ENCODE results near the gene SPATA1. TPM values are rescaled to one million over a fixed set of nuclear protein-coding genes. Genes with fewer than 3 reads are reported as not detected.
"Not testable (repeated sequence)": the region's sequence is repeated elsewhere in the genome, so short reads cannot be mapped to it uniquely, and the experiment has no call there.

The SPATA1 gene
- 1.6 TPM for total RNA-seq

GRCh38 chr1:84506002-84506728, at the start of gene SPATA1, which contains the start of gene GNG5:
TSS of gene SPATA1 (plus strand) at chr1:84506386. CDS start at chr1:84516360, 9,974 bp downstream.
TSS of gene GNG5 (minus strand) at chr1:84506581. CDS start at chr1:84506091, 490 bp downstream.
- DNase-seq (ENCODE audit: low spot score) (peak; percentile 99), ATAC-seq (peak; percentile 89)

- no peak for DNase-seq (ENCODE audit: low spot score)
- ATAC-seq: no peak
Measured at GRCh38 chr1:84462118-84462517, 44.1 kb upstream of the SPATA1 start.

GRCh38 chr1:84467298-84467697, 38.9 kb upstream of the SPATA1 start:
- DNase-seq (ENCODE audit: low spot score) (no peak), ATAC-seq (no peak)

DNA sequence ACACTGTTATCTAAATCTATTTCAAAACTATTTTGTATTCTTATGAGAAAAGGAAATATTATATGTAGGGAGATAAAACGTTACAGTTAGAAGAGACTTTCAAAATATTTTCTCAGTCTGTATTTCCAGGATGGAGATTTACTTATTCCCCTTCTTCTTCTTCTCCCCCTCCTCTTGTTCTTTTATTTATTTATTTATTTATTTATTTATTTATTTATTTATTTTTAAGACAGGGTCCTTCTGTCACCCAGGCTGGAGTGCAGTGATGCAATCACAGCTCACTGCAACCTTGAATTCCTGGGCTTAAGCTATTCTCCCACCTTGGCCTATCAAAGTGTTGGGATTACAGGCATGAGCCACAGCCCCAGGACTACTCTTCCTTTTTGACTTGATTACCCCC, 30.0 kb upstream of the SPATA1 start:
- DNase-seq (ENCODE audit: low spot score): no peak
- no peak for ATAC-seq

DNA sequence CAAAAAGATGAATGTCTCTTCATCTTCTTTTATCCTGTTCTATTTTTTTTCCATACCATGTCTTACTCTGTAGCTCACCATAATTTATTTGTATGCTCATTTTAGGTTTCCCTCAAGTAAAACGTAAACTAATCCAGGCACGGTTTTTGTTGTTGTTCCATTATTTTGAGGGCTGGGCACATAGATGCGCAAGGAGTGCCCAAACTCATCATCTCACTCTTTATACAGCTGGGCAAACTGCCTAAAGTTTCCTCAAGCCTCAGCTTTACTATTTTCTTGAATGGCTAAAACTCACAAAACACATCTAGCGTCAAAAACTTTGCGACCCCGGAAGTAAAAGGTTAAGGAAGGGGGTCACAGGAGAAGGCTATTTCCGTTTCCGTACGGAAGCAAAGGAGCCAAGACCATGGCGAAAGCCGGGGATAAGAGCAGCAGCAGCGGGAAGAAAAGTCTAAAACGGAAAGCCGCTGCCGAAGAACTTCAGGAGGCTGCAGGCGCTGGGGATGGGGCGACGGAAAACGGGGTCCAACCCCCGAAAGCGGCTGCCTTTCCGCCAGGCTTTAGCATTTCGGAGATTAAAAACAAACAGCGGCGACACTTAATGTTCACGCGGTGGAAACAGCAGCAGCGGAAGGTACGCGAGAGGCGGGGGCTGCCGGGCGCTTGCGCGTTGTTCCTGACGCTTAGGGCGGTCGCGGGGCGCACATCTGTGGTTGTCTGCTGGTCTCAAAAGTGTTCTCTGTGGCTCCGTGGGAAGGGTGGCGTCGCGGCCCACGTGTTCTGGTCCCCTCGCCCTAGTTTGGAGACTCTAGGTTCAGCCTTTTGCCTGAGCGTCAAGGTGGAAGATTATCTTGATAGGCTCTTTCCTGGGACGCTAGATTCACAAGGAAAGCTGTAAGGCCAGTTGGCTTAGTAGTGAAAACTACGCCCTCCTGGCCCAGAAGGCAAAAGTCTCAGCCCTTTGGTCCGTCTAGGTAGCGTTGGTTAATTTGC, 27.0 kb upstream of the SPATA1 start, which contains the start of gene RPF1:
RPF1 (plus strand) TSS at position 391 of the 993 bp plus-strand sequence; CDS start at position 407, 16 bp downstream.
- ATAC-seq: peak; percentile 95
- peak; percentile 75 for DNase-seq (ENCODE audit: low spot score)

GRCh38 chr1:84479998-84480397, 26.2 kb upstream of the SPATA1 start:
- ATAC-seq: no peak

GRCh38 chr1:84480650-84481049, 25.5 kb upstream of the SPATA1 start:
- ATAC-seq (no peak), DNase-seq (ENCODE audit: low spot score) (no peak)

More at GRCh38 chr1:84479998-84480397, 26.2 kb upstream of the SPATA1 start:
- no peak for DNase-seq (ENCODE audit: low spot score)

DNA sequence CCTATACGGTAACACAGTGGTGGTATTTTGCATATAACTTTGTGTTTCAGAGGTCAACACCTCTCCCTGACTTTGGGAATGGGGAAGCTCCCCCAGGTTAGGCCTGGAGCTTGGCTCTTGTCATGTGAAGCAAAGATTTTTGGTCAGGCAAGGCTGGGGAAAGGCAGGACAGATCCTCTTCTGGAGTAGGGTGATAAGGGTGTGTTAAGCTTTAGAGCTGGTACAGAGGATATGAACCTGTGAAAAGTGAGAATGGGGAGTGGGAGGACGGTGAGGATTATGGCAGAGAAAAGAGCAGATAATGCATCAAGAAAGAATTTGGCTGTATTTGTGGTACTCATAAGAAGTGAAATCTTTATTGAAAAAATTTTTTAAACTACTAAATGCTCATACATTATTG, 24.9 kb upstream of the SPATA1 start:
- ATAC-seq (no peak), DNase-seq (ENCODE audit: low spot score) (no peak)

DNA sequence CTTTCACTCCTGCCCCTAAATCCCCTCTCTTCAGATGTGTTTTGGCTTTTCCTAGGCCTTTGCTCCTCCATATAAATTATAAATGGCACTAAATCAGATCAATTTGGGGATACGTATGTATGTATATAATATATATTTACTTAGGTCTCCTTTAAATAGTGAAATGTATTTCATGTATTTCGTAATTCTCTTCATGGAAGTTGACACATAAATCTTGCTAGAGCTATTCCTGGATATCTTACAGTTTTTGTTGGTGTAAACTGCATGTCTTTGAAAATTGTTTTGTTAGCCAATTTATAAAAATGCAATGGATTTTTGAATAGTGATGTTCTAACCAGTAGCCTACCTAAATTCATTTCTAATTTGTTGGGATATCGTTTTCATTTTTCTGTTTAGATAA, 18.1 kb upstream of the SPATA1 start:
- DNase-seq (ENCODE audit: low spot score) (no peak), ATAC-seq (no peak)

DNA sequence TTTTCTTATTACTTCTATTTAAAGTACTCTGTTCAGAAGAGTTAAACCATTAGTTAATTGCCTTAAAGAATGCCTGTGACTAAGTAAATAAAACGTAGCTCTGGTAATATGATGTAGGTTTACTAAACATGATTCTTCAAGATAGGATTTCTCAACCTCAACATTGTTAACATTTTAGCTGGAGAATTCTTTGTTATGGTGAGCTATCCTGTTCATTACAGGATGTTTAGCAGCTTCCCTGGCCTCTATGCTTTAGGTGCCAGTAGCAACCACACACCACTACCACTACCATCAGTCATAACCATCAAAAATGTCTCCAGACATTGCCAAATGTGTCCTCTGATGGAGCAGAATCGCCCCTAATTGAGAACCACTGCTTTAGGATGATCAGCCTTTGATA, 16.4 kb upstream of the SPATA1 start:
- ATAC-seq: no peak
- no peak for DNase-seq (ENCODE audit: low spot score)

- DNase-seq (ENCODE audit: low spot score) (no peak), ATAC-seq (peak; percentile 80)
Measured at GRCh38 chr1:84492726-84493125, 13.5 kb upstream of the SPATA1 start.

DNA sequence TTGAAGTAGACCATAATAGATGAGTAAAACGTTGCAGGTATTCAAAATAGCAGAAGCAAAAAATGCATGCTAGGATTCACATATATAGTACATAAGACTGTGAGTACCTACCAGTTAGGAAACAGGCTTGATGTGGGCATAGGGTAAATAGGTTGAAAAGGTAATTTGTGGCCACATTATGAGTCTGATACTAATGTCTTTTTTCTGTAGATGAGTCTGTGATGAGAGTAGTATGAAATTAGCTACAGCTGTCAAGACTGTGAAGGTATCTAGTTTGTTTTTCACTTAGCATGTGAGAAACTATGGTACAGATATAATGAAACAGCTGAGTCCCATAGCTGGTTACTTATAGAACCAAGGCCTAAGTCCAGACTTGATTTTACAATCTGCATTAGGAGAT, 12.4 kb upstream of the SPATA1 start:
- no peak for ATAC-seq
- DNase-seq (ENCODE audit: low spot score): no peak

DNA sequence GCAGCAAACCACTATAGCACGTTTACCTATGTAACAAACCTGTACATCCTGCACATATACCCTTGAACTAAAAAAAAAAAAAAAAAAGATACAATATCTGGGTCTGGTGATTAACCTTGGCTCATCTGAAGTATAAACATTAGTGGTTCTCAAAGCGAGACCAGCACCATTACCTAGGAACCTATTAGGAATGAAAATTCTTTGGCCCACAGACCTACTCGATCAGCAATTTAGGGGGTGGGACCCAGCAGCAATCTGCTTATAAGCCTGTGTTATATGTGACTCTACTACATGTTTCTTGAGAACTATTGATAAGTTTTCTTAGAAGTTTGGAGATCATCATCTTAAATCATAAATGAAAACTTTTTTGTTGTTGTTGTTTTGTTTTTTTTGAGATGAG, 9.7 kb upstream of the SPATA1 start:
- ATAC-seq (no peak), DNase-seq (ENCODE audit: low spot score) (no peak)

- ATAC-seq (peak; percentile 63), DNase-seq (ENCODE audit: low spot score) (no peak)
Measured at GRCh38 chr1:84497631-84498275, 8.4 kb upstream of the SPATA1 start.

GRCh38 chr1:84502927-84503326, 3.3 kb upstream of the SPATA1 start:
- ATAC-seq: no peak
- DNase-seq (ENCODE audit: low spot score): no peak

DNA sequence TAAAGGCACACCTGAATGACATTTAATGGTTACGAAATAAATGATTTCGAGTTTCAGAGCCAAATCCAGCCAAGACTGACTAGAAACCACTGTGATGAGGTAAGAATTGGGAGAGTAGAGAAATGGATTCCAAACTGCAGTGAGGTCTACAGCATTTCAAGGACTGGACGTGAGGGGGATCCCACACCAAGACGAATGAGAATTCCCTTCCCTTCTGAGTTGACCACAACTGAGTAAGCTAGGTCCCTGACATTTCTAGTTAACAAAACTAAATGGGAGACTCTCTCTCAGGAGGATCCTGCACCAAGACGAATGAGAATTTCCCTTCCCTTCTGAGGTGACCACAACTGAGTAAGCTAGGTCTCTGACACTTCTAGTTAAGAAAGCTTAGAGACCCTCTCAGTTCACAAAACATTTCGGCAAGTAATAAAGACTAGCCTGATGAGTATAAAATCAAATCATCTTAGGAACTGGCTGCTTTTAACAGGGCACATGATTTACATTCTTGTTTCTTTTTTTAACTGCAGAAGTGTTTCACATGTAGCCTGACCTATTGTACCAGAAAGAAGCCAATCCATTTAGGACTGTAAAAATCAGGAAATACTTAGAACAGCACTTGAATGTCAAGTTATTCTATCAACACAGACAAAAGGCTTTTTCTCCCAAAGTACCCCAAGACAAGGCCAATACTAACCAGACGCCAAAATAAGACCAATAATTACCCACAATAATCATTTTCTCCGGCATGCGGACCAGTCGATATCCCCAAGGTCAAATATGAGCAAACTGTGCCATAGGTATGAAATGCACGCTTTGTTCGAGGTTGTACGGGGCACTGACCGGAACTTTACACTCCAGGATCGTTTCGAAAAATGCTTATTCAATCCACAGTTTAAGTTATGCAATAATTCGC, 1.4 kb upstream of the SPATA1 start:
- DNase-seq (ENCODE audit: low spot score) (peak; percentile 63), ATAC-seq (peak; percentile 19)

- ATAC-seq (peak; percentile 60), DNase-seq (ENCODE audit: low spot score) (no peak)
Measured at GRCh38 chr1:84505493-84506001, 639 bp upstream of the SPATA1 start.

DNA sequence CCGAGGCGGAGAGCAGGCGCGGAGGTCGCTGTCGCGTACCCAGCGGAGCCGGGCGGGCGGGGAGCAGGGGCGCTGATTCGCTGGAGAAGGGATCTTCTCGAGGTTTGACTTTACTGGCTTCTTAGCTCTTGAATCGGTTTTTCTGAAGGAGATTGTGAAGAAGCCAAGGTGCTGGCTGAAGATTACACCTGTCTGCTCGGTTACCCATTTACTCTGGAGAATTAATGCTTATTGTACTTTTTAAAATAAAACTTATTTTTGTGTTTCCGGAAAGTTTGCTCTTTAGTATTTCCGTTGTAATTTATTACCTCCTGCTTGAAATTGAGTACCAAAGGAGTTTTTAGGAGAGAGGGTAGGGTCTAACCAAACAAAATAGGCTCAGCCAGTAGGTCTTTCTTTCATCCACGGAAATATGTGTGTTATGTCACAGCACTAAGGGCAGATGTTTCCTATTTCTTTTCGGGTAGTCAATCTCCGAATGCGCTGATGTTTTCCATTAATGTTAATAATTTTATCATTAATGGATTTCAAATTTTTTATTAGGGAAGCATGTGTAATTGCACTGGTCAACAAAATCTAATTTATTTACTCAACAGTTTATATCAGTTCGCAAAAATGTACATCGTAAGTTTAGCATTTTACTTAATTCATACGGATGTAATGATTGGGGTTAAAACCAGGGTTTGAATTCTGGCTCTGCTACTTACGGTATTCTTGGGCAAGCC, 705 bp downstream of the SPATA1 start:
- no peak for ATAC-seq
- DNase-seq (ENCODE audit: low spot score): no peak

- not testable (repeated sequence) for ATAC-seq; DNase-seq (ENCODE audit: low spot score)
Measured at GRCh38 chr1:84507887-84508286, 1.7 kb downstream of the SPATA1 start.
